K562 (cell line): ENCODE data around the gene E2F3. TPM values are rescaled to one million over a fixed set of nuclear protein-coding genes. Genes with fewer than 3 reads are reported as not detected.

ENCODE experiments used
- DEAF1 ChIP-seq: fragments of 450-650 bp; formaldehyde crosslinking; IDR thresholded peaks from 2 replicates; pipeline ENCODE4 v1.4.0; 2020; ENCODE audit warnings: mild to moderate bottlenecking, moderate library complexity
- FOXJ3 ChIP-seq: sonication (generic); formaldehyde crosslinking; IDR thresholded peaks from 2 replicates; pipeline ENCODE4 v1.4.0; 2020; ENCODE audit warnings: mild to moderate bottlenecking, missing genetic modification reagents
- GABPB1 ChIP-seq: sonication (generic); formaldehyde crosslinking; IDR thresholded peaks from 2 replicates; pipeline ENCODE4 v1.8.0; 2022; ENCODE audit warnings: mild to moderate bottlenecking, missing genetic modification reagents
- HMBOX1 ChIP-seq: sonication (generic); IDR thresholded peaks from 2 replicates; pipeline ENCODE4 v1.6.1; 2016
- JUND ChIP-seq, 2 experiments: IDR thresholded peaks; 2 replicates in 1 of 2; 3 replicates in 1 of 2; pipeline ENCODE4 v1.6.1; 2011; ENCODE audit warnings: borderline replicate concordance in 2 of 2, low read depth in 2 of 2, low read length in 2 of 2, improper control_type of control experiment in 1 of 2, missing biosample characterization in 1 of 2, missing genetic modification characterization in 1 of 2, missing genetic modification reagents in 1 of 2
- LEF1 ChIP-seq: fragments of 450-650 bp; IDR thresholded peaks from 2 replicates; pipeline ENCODE4 v1.6.1; 2016; ENCODE audit warnings: mild to moderate bottlenecking
- MTA3 ChIP-seq: fragments of 450-650 bp; formaldehyde crosslinking; IDR thresholded peaks from 2 replicates; pipeline ENCODE4 v1.6.1; 2017; ENCODE audit warnings: mild to moderate bottlenecking, borderline replicate concordance
- PHB ChIP-seq: fragments of 250-450 bp; sonication (Bioruptor Pico); IDR thresholded peaks from 2 replicates; pipeline ENCODE4 v1.5.0; 2021
- PHF8 ChIP-seq: fragments of 200-600 bp; sonication (generic); IDR thresholded peaks from 2 replicates; pipeline ENCODE4 v1.6.1; 2012; ENCODE audit warnings: mixed run types, mild to moderate bottlenecking, inconsistent platforms, low read length, moderate library complexity, borderline replicate concordance
- POLR2G ChIP-seq: fragments of 200-400 bp; formaldehyde crosslinking; IDR thresholded peaks from 2 replicates; pipeline ENCODE4 v1.6.1; 2017; ENCODE audit warnings: low read depth, mild to moderate bottlenecking, antibody characterized with exemption, low read length, moderate library complexity
- RNF2 ChIP-seq: sonication (generic); IDR thresholded peaks from 2 replicates; pipeline ENCODE4 v1.6.1; 2016
- SPI1 ChIP-seq: IDR thresholded peaks from 2 replicates; pipeline ENCODE4 v1.6.1; 2011; ENCODE audit warnings: low read depth, low read length, control low read depth, borderline replicate concordance
- SUPT5H ChIP-seq: fragments of 450-650 bp; IDR thresholded peaks from 2 replicates; pipeline ENCODE4 v1.6.1; 2016
- XRCC5 ChIP-seq: fragments of 200-400 bp; formaldehyde crosslinking; IDR thresholded peaks from 2 replicates; pipeline ENCODE4 v1.6.1; 2017; ENCODE audit warnings: low read depth, mild to moderate bottlenecking, low read length
- ZBTB11 ChIP-seq, 3 experiments: fragments of 200-800 bp in 1 of 3; fragments of 250-450 bp in 1 of 3; fragments of 450-650 bp in 1 of 3; sonication (Bioruptor Pico) in 1 of 3; sonication (Bioruptor generic) in 1 of 3; formaldehyde crosslinking in 1 of 3; IDR thresholded peaks; 2 replicates each; pipeline versions ENCODE4 v1.6.1 to v1.8.0; 2016 to 2022; ENCODE audit warnings: mild to moderate bottlenecking in 2 of 3, missing genetic modification characterization in 2 of 3, missing compliant biosample characterization in 1 of 3, moderate library complexity in 1 of 3
- ZFP1 ChIP-seq: fragments of 450-650 bp; formaldehyde crosslinking; IDR thresholded peaks from 2 replicates; pipeline ENCODE4 v1.4.0; 2020; ENCODE audit warnings: mild to moderate bottlenecking, mixed read lengths
- ZNF212 ChIP-seq: fragments of 450-650 bp; formaldehyde crosslinking; IDR thresholded peaks from 2 replicates; pipeline ENCODE4 v1.4.0; 2020; ENCODE audit warnings: mild to moderate bottlenecking
- ZNF449 ChIP-seq: fragments of 250-450 bp; sonication (Bioruptor Pico); IDR thresholded peaks from 2 replicates; pipeline ENCODE4 v1.8.0; 2022; ENCODE audit warnings: moderate library complexity, mild to moderate bottlenecking, inconsistent platforms
- polyA plus RNA-seq, 8 experiments: library from polyadenylated mRNA; depleted of rRNA in 4 of 8; stranded (reverse) in 5 of 8; unstranded in 3 of 8; fragments of >200 nt; fragmentation: Nextera tagmentation in 2 of 8; fragmentation: Illumina TruSeq in 1 of 8; extraction: Ambion mirVana in 2 of 8; extraction: Trizol in 1 of 8; gene quantifications; 2 replicates each; pipeline versions ENCODE4 v1.2.1 to v1.2.3, GENCODE V29; 2011 to 2014; ENCODE audit warnings: inconsistent platforms in 1 of 8, missing spikeins in 1 of 8
- total RNA-seq, 7 experiments: library from RNA; depleted of rRNA in 6 of 7; stranded (reverse); fragments of >200 nt in 6 of 7; fragmentation: Illumina TruSeq in 2 of 7; extraction: Trizol in 2 of 7; gene quantifications; 2 replicates each; pipeline versions ENCODE4 v1.2.1 to v1.2.3, GENCODE V29; 2011 to 2021; ENCODE audit warnings: low replicate concordance in 1 of 7

Gene E2F3
- total and polyA plus RNA-seq, 9 of the 15 experiments (the other 6 are each of a cell fraction or from before 2014, with no cell fraction given) = 11.1 to 44.7 (median 27.2) TPM

GRCh38 chr6:20416567-20417345, 15.1 kb downstream of the E2F3 start (continued):
- no peak for TF ChIP-seq FOXJ3
- TF ChIP-seq DEAF1 (CRISPR knock-in tag) = 0 out of 2 replicates have a peak, but pooled peaks have one; percentile 9
- TF ChIP-seq ZFP1 = no peak
- TF ChIP-seq RNF2 = no peak
- TF ChIP-seq MTA3 = 0 out of 2 replicates have a peak, but pooled peaks have one; percentile 33
- peak in 1 of 3 experiments; percentile 53; a peak in 2 of 6 replicates for TF ChIP-seq ZBTB11 (CRISPR knock-in tag; IDR thresholded peaks at IDR 0.05)
- TF ChIP-seq GABPB1 (CRISPR knock-in tag) = no peak
- peak; percentile 33; the same call in 1 of the 2 replicates for TF ChIP-seq SPI1
- peak; percentile 76 for TF ChIP-seq LEF1
- TF ChIP-seq ZNF449 = no peak
- TF ChIP-seq ZNF212 = no peak
- no peak for TF ChIP-seq PHF8
- no peak for TF ChIP-seq JUND (IDR thresholded peaks at IDR 0.05; ENCODE audit: borderline replicate concordance, low read depth, low read length)
- no peak for TF ChIP-seq JUND (tag; IDR thresholded peaks at IDR 0.05; ENCODE audit: borderline replicate concordance, low read depth, low read length)
- no peak for TF ChIP-seq SUPT5H
- TF ChIP-seq HMBOX1 = peak; percentile 74
- TF ChIP-seq POLR2G = no peak
- TF ChIP-seq XRCC5 = no peak
- TF ChIP-seq PHB = no peak
- TF ChIP-seq, all 486 proteins: peak for 10
